HG02610 (cell line): Measurements from ENCODE around the gene FAM237A.

ENCODE experiments used
- ATAC-seq: cut with Tn5 transposase; IDR thresholded peaks from one replicate; pipeline ENCODE4 v1.9.1; 2021; ENCODE audit warnings: mild to moderate bottlenecking, moderate library complexity; ENCODE audit not compliant: unreplicated experiment

FAM237A gene

GRCh38 chr2:206688453-206688852 is 46.2 kb downstream of the FAM237A start:
- ATAC-seq = no peak

- no peak for ATAC-seq
Observed at GRCh38 chr2:206688990-206689389, 46.7 kb downstream of the FAM237A start.

GRCh38 chr2:206692971-206693370 is 50.7 kb downstream of the FAM237A start:
- no peak for ATAC-seq

GRCh38 chr2:206693399-206694137 is 51.3 kb downstream of the FAM237A start:
- ATAC-seq = no peak

- ATAC-seq = no peak
Observed at GRCh38 chr2:206696910-206697309, 54.6 kb downstream of the FAM237A start.

- ATAC-seq = no peak
Observed at GRCh38 chr2:206698811-206699210, 56.5 kb downstream of the FAM237A start.
